NCI-H774 (cell line): ENCODE results near the gene PPP1R12C.
"Not testable (repeated sequence)": the region's sequence is repeated elsewhere in the genome, so short reads cannot be mapped to it uniquely, and the experiment has no call there.

Experiments
- DNase-seq: peaks from one replicate; lab custom pipeline; 2025; lab: John Stamatoyannopoulos, UW

The PPP1R12C gene

DNA sequence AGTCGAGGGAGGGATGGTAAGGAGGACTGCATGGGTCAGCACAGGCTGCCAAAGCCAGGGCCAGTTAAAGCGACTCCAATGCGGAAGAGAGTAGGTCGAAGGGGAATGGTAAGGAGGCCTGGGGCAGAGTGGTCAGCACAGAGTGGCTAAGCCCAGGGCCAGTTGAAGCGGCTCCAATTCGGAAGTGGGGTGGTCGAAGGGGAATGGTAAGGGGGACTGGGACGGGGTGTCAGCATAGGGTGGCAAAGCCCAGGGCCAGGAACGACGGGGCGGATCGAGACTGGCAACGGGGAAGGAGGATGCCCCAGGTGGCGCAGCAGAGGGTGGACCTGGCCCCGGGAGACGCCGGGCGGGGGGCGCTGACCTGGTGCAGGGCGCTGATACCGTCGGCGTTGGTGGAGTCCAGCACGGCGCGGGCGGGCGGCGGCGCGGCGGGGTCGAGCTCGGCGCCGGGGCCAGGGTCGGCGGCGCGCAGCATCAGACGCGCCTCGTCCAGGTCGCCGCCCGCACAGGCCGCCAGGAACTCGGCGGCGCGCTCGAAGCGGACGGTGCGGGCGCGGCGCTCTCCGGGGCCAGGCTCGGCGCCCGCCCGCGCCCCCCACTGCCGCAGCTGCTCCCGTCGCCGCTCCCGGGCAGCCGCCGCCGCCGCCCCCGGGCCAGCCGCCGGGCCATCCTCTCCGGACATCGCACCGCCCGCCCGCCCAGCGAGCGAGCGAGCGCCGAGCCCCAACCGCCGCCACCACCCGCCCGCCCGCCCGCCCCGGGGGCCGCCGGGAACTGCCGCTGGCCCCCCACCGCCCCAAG, at the start of gene PPP1R12C:
PPP1R12C (minus strand) TSS at position 779 of the 804 bp plus-strand sequence; CDS start at position 685, 94 bp downstream.
- DNase-seq, result no peak

DNA sequence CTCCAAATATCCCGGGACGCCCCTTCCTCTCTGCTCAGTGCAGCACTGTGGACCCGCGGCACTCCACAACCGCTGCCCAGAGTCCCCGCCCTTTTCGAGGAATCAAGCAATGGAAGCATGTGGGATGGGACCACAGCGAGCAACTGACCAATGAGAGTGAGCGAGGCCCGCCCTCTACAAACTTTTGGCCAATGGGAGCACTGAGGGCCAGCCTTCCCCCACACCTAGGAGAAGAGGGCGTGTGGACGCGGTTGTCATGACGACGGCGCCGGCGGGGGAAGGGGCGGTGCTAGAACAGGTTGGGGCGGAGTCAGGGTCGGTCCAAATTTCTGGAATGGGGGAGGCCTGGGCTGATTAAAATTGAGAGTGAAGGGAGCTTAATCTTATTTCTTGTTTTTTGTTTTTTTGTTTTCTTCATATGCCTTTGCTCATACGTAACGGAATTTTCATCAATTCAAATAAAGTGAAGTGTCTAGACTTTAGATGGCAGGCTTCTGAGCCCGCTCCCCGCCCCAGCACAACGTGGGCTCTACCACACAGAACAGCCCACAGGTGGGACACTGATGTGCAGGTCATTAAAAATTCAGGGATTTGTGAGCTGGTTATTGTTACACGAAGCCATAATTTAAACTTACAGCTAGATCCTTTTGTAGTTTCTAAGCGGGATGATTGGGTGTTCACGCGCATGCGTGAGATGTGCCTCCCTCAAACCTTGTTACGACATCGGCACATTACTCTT, 49.3 kb upstream of the PPP1R12C start, which contains the start of gene DNAAF3:
DNAAF3 (minus strand) TSS at position 84 of the 739 bp plus-strand sequence. CDS start 200 bp downstream, outside the sequence.
- peak; percentile 95 for DNase-seq

DNA sequence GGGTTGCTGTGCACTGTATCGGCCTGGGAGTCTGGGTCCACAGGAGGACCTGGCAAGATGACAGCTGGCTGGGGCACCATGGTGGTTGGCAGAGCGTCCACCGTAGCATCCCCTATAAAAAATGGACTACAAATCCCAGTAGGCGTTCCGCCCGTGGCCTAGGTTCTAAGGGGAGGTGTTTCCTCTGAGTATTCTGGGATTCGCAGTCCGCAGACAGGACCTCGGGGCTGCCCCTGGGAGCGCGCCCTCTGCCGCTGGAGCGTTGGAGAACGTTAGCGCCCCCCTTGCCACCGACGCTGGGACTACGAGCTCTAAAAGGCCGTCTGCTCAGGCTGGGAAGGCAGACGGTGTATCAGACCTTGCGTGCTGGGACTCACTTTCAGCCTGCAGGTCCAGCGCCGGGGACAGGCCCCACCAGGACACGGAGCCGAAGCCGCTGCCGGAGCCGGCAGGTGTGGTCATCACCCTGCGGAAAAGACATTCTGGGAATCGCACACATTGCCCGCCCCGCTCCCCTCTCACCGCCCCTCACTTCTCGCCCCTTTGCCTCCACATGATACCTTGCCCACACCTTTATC, 48.6 kb upstream of the PPP1R12C start:
- peak; percentile 71 for DNase-seq

DNA sequence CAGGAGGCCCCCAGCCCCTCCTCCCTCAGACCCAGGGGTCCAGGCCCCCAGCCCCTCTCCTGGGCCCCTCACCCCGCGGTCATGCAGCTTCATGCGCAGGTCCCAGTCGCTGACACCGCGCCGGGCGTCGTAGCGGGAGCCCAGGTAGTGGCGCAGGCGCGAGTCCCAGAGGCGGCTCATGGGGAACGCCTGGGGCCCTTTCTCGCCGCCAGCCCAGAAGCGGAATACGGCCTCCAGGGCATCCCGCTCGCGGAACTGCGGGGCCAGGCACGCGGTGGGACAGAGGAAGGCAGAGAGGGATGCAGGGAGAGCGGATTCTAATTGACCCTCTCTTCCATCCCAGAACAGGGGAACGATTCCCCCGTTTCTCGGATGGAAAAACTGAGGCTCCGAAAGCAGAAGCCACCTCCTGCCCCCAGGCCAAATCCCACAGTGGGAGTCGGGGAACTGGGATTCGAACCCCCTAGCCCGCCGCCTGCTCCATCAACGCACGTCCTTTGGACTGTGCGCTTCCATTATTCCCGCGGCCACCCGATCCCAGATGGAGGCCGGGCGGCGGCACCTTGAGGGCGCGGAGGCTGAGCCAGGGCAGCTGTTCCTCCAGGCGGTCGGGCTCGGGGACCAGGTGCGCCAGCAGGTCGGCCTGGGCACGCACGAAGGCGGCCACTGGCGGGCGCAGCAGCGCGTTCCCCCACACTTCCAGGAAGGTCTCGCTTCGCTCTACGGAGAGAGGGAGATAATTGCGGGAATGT, 44.3 kb upstream of the PPP1R12C start:
- no peak for DNase-seq

DNA sequence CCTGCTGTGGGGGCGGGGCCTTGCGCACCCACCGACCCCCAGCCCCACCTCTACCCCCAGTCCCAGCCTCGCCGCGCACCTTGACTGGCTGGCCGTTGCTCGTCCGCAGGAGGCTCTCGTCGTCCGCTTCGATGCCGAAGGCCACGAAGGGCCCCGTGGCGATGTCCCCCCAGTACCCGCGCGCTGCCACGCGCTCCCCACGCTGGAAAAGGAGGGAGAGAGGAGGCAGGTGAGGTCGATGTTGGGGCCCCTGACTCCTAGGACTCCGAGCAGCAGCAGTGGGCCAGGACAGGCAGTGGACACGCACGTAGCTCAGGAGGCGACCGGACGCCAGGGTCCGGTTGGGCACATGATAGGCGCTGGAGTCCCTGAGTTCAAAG, 43.5 kb upstream of the PPP1R12C start:
- no peak for DNase-seq

DNA sequence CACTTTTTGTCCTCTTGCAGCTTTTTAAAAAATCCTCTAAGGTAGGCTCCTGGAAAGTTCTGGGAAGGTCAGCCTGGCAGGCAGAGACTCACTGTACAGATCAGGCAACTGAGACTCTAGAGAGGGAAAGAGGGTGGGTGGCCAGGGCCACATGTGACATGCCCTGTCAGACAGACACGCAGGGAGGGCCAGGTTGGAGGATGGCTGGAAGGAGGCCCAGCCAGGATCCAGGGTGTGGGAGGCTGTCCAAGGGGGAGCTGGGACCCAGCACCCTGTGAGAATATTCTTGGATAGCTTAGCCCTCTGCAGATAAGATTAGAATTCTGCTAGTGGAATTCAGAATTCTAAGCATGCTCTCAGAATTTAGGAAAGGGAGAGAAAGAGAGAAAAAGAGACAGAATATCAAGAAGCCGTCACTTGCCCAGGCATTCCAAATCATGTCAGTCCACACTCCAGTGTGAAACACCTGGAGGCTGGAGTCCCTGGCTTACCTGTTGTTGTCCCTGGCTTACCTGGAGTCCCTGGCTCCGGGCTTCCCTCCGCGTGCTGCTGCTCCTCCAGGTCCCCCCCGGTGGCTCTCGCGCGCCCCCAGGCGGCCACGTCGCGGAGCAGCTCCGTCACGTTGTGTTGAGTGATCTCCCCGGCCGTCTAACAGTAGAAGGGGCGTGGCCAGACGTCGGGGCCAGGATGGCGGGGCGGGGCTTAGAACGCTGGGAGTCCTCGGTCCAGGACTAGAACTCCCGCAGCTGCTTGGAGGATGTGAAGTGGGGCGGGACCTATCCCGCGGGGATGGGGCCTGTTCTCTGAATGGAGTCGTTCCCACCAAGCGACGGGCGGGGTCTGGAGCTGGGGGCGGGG, 42.9 kb upstream of the PPP1R12C start:
- peak; percentile 92 for DNase-seq

DNA sequence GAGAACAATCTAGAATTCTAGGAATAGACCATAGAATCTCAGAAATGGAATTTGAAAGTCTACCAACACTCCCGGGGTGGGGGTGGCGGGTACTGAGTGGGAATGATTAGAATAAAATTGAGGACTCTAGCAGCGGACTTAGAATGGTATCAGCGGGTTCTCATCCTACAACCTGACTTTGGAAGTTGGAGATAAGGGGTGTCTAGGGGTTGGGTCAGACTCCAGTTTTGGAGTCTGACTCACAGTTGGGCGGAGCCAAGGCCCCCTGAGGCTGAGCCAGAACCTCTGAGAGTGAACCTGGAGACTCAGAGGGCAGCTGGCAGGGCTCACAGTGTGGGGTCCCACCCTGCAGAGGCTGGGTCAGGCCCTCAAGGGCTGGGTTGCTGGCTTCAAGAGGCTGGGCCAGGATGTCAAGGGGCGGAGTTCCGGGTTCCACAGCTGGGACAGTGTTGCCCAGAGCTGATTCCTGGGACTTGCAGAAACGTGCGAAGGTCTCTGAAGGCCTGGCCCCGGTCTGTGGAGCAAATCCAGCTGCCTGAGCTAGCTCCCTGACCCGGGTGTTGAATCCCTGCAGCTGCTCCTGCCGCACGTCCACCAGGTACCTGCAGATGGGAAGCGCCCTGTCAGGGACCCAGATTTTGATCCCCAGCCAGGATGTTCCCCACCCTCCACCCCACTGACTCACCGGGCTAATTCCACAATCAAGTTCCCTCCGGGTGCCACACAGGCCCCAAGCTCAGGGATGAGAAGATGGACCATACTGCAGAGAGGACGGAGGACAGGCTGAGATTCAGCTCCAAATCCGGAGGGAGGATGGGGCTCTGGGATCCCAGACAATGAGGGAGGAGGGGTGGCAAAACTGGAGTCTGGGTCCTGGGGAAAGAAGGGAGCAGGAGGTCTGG, 41.7 kb upstream of the PPP1R12C start:
- DNase-seq, result no peak

DNA sequence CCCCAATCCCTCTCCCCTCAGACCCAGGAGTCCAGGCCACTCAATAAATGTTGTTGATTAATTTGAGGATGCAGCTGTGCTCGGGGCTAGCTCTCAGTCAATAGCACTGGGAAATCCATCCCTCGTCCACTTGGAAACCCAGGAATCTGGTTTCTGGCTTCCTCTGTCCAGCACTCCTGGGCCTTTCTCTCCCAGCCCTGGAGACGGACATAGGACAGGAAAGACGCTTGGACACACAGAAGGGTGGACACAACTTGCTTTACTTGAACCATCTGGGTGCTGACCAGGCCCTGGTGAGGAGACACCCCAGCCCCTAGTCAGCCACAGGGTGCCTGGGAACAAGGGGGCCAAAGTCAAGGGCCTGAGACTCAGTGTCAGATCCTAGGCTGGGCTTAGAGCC, 41.0 kb upstream of the PPP1R12C start:
- DNase-seq, result no peak

DNA sequence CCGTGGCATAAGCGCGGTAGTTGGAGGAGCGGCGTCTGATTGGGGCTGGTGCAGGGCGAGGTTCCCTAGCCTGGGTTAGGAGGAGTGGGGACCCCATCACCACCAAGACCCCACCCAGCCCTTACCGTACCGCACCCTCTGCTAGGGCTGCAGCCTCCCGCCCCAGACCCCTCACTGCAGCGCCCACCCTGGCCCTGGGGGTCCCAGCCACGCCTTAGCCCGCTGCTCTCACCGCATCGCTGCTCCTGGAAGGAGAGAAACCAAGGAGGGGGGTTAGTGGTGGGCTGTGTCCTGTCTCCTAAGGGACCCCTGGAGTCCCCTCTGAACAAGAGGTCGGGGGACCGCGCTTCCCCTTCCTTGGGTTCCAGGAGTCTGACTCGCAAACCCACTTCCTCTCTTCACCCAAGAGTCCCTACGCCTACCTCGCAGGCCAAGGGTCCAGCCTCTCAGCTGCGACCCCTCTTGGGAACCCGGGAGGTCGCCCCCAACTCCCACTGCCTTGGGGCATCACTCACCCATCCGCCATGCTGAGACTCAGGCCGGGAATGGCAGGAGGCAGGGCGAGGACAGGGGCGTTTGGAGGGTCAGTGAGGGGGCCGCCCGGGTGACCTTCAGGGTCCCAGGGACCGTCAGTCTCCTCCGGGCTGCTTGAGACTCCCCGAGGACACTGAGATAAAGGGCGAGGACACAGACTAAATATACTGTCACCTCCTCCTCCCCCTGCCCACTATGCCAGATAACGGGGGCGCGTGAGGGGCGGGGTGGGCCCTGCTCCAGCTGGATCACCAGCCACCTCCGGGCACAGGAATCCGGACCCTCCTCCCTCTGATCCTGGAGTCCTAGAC, 39.8 kb upstream of the PPP1R12C start, which contains the start of gene TNNI3:
TNNI3 (minus strand) TSS at position 669 of the 845 bp plus-strand sequence; CDS start at position 526, 143 bp downstream.
- no peak for DNase-seq

DNA sequence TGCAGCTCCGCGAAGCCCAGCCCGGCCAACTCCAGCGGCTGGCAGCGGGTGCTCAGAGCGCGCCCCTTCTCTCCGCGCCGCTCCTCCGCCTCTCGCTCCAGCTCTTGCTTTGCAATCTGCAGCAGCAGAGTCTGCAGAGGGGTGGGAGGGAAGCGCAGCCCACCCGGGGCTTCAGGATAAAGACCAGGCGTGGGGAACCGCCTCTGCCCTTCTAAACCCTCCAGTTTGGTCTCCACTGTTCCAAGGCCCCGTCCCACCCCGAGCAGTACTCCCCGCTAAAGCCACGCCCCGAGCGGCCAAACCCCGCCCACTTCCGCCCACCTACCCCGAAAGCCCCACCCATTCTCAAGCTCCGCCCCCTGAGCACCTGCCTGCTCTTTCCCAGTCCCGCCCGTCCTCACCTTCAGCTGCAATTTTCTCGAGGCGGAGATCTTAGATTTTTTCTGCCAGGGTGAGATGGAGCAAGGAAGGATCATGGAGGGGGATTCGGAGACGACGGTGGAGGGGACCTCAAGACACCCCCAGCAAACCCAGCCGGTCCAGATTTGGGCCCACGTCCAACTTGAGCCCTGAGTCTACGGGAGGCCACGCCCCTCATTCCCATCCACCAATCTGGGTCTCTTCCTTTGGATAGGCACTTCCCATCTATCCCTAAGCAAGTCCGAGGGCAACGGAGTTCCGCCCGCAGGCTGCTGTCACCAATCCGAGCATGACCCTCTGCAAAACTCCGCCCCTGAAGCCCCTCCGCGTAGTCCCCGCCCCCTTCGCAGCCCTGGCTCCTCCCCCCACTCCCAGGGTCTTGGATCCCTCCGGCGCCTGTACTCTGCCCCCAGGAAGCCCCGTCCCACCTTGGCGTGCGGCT, 39.0 kb upstream of the PPP1R12C start:
- peak; percentile 88 for DNase-seq

DNA sequence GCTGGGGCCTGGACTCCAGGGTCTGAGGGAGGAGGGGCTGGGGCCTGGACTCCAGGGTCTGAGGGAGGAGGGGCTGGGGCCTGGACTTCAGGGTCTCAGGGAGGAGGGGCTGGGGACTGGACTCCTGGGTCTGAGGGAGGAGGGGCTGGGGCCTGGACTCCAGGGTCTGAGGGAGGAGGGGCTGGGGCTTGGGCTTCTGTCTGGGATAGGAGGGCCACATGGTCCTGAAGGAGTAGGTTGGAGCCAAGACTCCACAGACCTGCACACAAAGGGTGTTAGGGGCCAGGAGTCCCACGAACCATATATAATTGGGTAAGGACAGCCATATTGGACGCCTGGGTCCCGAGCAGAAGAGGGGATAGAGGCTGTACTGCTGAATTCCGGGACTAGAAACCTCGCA, 38.3 kb upstream of the PPP1R12C start:
- DNase-seq, result not testable (repeated sequence)

DNA sequence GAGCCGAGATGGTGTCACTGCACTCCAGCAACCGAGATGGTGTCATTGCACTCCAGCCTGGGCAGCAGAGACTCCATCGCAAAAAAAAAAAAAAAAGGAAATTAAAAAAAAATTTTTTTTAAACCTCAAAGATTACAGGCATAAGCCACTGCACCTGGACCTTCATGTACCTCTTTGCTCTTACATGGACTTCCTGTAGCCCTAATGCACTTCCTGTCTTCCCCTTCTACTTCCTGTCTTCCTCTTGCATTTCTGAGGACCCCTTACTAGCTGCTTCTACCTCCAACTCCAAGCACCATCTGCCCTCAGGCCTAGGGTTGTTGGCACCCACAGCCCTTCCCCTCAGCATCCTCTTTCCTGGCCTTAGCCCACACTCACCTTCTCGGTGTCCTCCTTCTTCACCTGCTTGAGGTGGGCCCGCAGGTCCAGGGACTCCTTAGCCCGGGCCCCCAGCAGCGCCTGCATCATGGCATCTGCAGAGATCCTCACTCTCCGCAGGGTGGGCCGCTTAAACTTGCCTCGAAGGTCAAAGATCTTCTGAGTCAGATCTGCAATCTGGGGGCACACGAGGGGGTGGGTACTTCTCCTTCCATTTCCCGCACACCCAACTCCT, 36.3 kb upstream of the PPP1R12C start:
- DNase-seq, result no peak

DNA sequence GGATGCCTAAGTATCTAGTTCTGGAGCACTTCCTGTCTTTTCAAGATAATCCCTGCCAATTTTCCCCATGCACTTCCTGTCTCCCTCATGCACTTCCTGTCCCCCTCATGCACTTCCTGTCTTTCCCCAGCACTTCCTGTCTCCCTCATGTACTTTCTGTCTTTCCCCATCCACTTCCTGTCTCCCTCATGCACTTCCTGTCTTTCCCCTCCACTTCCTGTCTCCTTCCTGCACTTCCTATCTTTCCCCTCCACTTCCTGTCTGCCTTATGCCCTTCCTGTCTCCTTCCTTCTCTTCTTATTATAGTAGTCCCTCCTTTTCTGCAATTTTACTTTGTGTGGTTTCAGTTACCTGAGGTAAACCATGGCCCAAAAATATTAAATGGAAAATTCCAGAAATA, 34.6 kb upstream of the PPP1R12C start:
- DNase-seq, result no peak

DNA sequence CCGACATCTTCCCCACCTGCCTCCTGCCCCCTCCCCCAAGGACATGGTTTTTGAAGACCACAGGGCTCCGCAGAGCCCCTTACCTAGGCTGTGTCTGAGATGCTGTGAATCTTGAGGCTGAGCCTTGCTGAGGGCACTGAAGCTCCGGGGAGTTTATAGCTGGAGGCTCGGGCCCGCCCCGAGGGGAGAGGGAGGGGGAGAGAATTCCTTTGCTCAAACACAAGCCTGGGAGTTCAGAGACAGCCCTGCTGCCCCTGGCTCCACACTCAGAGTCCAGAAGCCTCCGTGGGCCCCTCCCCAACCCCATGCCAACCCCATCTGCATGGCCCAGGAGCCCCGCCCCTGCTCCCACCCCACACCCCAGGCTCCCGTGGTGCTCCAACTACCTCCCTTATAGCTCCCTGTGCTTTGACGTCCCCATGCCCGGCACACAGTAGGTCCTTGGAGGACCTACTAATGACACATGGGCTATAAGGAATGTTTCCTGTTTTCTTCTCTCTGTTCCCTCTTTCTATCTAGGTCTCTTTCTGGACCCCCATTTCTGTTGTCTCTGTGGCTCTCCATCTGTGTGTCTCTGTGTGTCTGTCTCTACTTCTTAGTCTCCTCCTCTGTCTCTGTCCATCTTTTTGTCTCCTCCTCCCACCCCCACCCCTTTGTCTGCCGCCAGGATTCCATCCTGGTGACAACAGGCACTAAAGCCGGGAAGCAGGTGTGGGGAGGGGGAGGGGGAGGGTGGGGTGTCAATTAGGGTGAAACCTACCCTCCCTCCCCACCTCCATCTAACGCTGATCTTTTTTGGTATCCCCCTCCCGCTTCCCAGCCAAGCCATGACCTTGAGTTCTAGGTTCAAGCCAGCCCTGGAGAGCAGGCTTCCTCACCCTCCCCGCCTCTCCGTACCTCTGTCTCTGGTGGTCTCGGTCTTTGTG, 31.9 kb upstream of the PPP1R12C start, which contains the start of gene TNNT1:
TNNT1 (minus strand) TSS at position 129 of the 926 bp plus-strand sequence. CDS start 2,049 bp downstream, outside the sequence.
- DNase-seq, result no peak

DNA sequence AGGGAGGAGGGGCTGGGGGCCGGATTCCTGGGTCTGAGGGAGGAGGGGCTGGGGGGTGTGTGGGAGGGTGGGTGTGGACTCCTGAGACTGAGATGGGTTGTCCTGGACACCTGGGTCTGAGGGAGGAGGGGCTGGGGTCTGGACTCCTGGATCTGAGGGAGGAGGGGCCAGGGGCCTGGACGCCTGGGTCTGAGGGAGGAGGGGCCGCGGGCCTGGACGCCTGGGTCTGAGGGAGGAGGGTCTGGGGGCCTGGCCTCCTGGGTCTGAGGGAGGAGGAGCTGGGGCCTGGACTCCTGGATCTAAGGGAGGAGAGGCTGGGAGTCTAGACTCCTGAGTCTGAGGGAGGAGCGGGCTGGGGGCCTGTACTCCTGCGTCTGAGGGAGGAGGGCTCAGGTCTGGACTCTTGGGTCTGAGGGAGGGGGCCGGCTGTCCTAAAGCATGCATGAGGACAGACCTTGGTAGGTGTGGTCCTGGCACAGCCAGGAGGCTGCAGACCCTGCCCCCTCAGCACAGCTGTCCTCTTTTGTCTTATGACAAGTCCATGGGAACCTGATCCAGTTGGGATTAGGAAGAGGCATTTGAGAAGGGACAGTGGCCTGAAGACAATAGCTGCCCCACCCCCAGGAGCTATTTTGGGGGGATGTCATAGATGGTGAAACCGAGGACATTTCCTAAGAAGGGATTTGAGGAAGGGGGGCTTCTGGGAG, 30.3 kb upstream of the PPP1R12C start:
- no peak for DNase-seq
